ENCODE data around the gene OR2B2.
A peak's percentile ranks its signal among the peaks of the same experiment; 100 is the strongest.

The OR2B2 gene

GRCh38 chr6:27866357-27867050 is 45.7 kb downstream of the OR2B2 start:
- peak; percentile 80 for DNase-seq

DNA sequence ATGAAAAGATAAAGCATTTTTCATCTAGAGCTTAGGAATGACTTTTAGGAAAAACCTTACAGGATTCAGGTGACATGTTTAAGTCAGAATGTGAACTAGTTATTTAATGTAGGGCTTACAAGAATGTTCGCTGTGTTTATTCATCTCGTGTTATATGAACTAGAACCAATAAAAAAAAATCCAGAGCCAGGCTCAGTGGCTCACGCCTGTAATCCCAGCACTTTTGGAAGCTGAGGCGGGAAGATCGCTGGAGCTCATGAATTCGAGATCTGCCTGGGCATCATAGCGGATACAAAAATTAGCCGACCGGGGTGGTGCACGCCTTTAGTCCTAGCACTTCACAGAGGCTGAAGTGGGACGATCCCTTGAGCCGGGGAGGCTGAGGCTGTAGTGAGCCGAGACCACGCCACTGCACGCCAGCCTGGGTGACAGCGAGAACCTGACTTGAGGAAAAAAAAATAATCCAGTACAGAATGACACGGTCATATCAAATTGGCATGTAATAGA is 46.3 kb downstream of the OR2B2 start:
- peak; percentile 75 for DNase-seq

DNA sequence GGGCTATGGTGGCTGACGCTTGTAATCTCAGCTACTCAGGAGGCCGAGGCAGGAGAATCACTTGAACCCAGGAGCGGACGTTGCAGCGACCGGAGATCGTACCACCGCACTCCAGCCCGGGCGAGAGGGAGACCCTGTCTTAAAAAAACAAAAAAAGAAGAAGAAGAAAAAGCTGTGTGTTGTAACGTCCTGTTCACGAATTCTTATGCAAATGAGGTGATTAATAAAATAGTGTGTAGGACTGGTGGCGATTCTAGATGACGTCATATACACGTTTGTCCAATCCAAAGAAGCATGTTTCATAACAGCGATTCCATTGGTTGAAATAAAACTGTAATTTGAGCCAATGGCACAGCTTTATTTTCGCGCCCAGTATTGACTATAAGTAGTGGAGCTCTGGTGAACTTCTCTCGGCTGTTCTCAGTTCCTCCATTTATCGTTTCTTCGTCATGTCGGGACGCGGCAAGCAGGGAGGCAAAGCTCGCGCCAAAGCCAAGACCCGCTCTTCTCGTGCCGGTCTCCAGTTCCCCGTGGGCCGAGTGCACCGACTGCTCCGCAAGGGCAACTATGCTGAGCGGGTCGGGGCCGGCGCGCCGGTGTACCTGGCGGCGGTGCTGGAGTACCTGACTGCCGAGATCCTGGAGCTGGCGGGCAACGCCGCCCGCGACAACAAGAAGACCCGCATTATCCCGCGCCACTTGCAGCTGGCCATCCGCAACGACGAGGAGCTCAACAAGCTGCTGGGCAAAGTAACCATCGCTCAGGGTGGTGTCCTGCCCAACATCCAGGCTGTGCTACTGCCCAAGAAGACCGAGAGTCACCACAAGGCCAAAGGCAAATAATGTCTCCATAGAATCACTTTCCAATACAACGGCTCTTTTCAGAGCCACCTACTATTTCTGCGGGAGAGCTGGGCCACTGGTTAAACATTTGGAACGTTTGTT is 47.0 kb downstream of the OR2B2 start:
- peak; percentile 84 for DNase-seq

DNA sequence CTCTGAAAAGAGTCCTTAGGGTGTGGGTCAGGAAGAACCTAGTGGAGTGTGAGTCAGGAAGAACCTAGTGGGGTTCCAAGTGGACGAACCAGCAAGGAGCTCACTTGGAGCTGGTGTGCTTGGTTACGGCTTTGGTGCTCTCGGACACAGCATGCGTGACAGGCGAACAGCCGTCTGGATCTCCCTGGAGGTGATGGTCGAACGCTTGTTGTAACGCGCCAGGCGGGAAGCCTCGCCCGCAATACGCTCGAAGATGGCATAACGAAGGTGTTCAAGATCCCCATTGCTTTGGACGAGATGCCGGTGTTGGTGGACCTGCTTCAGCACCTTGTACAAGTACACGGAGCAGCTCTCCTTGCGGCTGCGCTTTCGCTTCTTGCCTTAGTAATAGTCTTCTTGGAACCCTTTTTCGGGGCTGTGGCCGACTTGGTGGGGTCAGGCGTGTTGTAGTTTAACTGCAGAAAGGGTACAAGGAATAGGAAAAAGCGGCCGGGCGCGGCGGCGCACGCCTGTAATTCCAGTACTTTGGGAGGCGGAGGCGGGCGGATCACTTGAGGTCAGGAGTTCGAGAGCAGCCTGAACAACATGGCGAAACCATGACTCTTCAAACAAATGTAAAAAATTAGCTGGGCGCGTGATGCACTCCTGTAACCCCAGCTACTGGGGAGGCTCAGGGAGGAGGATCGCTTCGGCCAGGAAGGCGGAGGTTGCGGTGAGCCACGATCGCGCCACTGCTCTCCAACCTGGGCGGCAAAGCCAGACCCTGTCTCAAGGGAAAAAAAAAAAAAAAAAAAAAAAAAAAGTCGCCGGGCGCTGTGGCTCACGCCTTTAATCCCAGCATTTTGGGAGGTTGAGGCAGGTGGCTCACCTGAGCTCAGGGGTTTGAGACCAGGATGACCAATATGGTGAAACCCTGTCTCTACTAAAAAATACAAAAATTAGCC is 48.0 kb downstream of the OR2B2 start:
- peak; percentile 40 for DNase-seq

- no peak for DNase-seq
These were observed 49.7 kb downstream of the OR2B2 start for GRCh38 chr6:27862396-27863066.

- DNase-seq, result no peak
These were observed 50.3 kb downstream of the OR2B2 start for GRCh38 chr6:27861861-27862260.

DNA sequence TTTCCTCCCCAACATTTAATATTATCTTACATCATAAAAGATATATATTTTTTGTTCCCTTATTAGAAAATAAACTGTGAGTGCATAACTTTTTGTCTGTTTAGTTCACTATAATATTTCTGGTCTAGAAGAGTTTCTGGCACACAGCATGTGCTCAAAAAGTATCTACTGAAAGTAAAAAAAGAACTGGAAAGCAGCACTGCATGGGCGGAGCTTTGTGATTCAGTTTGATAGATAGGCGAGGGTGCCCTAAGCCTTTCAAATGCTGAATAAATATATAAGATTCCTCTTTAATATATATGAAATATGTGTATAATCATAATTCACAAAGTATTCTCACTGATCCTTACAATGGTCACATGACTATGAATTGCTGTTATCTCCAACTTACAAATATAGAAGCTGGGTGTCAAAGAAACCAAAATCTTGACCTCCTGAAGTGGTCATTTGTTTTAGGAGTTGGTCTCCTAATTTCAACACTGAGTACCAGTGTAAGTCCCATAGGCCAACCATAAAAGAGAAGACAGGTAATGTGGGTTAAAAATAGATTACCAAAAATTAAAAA is 50.8 kb downstream of the OR2B2 start:
- DNase-seq, result no peak
